Embryonic facial prominence (tissue), 1 donor: ENCODE data around the gene MAP1S.
"Not testable (repeated sequence)": the region's sequence is repeated elsewhere in the genome, so short reads cannot be mapped to it uniquely, and the experiment has no call there.

Experiments used
- DNase-seq: peaks from one replicate; pipeline ENCODE4 v3.0.0-alpha.2; 2016; ENCODE audit errors: extremely low spot score

Gene MAP1S

GRCh38 chr19:17762505-17763229 is 43.4 kb downstream of the MAP1S start:
- no peak for DNase-seq

DNA sequence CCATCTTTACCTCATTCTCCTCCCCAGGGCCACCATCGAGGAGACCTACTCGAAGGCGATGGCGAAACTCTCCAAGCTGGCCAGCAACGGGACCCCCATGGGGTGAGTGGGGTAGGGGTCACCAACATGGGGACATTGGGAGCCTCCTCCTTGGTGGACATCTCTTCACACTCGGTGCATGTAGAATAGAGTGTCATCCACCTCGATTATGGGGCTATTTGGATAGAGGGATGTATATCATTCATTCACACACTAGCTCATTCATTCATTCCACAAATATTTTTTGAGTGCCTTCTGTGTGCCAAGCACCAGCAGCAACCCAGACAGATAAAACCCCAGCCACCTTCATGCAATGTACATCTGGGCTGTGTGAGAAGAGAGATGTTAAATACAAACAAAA is 45.1 kb downstream of the MAP1S start:
- no peak for DNase-seq

DNA sequence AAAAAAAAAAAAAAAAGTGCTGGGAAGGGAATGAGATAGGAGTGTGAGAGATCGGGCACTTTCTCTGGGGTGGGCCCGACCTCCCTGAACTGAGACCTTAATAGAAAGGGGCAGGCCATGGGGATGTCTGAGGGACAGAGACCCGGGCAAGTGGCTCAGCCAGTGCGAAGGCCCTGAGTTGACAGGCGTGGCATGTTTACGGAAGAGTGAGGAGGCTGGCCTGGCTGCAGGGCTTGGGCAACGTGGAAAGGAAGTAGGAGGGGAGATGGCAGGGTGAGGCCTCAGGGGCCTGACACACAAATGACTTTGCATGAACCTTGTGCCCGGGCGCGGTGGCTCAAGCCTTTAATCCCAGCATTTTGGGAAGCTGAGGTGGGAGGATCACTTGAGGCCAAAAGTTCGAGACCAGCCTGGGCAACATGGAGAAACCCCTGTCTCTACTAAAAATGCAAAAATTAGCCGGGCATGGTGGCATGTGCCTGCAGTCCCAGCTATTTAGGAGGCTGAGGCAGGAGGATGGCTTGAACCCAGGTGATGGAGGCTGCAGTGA is 45.9 kb downstream of the MAP1S start:
- DNase-seq = no peak

GRCh38 chr19:17766543-17767131 is 47.4 kb downstream of the MAP1S start:
- DNase-seq = no peak

DNA sequence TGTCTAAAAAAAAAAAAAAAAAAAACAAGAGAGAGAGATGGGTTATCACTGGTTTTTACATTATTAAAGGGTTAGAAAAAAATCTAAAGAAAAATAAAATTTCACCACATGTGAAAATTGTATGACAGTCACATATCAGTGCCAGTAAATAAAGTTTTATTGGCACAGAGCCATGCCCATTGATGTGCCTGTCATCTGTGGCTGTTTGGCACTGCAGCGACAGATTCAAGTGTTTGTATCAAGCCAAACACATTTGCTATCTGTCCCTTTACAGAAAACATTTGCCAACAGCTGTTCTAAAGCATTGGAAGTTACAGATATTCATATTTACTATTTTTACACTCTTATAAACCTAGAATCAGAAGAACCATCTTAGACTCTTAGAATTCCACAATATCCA is 48.3 kb downstream of the MAP1S start:
- DNase-seq = no peak

DNA sequence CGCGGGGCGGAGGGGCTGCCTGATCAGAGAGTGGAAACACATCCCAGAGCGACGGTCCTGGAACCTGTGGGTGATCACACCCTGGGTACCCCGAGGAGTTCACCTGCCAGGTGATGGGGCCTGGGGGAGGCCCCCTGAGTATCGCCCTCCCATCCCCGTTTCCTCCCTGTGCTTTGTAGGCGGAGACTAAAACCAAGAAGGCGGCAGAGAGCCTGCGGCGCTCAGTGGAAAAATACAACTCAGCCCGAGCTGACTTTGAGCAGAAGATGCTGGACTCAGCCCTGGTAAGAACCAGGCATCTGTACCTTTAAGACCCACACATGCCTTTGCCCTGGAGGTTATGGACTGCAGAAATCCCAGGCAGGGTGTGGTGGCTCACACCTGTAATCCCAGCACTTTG is 51.3 kb downstream of the MAP1S start:
- DNase-seq = no peak

GRCh38 chr19:17772172-17772571 is 52.9 kb downstream of the MAP1S start:
- DNase-seq = no peak

- no peak for DNase-seq
Measured at GRCh38 chr19:17775245-17775927, 56.1 kb downstream of the MAP1S start.

GRCh38 chr19:17775991-17776803 is 56.9 kb downstream of the MAP1S start:
- no peak for DNase-seq

DNA sequence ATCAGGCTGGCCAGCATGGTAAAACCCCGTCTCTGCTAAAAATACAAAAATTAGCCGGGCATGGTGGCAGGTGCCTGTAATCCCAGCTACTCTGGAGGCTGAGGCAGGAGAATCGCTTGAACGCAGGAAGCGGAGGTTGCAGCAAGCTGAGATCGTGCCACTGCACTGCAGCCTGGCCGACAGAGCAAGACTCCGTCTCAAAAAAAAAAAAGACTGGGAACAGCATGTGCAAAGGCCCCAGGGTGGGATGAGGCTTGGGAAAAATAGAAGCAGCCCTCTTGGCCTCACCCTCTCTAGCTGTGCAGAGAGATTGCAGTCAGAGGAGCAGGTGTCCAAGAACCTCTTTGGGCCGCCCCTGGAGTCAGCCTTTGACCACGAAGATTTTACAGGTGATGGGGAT is 58.6 kb downstream of the MAP1S start:
- DNase-seq = not testable (repeated sequence)

DNA sequence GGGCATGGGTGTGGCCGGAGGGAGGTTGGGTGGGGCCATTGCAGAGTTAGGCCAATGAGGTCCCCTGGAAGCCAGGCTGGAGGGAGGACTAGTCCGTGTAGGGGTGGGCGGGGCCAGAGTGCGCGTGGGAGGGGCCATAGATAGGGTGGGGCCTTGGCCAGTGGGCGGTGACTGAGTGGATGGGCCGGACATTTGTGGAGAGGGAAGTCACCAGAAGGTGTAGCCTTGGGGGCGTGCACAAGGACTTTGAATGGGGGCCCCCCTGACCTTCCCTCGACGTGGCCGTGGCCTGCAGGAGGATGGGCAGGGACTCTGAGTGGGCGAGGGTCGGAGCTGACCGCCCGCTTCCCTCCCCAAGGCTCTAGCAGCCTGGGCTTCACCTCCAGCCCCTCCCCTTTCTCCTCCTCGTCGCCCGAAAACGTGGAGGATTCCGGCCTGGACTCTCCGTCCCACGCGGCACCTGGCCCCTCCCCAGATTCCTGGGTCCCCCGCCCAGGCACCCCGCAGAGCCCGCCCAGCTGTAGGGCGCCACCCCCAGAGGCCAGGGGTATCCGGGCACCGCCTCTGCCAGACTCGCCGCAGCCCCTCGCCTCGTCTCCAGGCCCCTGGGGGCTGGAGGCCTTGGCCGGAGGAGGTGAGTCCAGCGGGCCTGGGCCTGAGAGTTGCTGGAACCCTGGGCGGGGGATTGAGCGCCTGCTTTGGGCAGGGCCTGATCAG is 59.1 kb downstream of the MAP1S start:
- no peak for DNase-seq

DNA sequence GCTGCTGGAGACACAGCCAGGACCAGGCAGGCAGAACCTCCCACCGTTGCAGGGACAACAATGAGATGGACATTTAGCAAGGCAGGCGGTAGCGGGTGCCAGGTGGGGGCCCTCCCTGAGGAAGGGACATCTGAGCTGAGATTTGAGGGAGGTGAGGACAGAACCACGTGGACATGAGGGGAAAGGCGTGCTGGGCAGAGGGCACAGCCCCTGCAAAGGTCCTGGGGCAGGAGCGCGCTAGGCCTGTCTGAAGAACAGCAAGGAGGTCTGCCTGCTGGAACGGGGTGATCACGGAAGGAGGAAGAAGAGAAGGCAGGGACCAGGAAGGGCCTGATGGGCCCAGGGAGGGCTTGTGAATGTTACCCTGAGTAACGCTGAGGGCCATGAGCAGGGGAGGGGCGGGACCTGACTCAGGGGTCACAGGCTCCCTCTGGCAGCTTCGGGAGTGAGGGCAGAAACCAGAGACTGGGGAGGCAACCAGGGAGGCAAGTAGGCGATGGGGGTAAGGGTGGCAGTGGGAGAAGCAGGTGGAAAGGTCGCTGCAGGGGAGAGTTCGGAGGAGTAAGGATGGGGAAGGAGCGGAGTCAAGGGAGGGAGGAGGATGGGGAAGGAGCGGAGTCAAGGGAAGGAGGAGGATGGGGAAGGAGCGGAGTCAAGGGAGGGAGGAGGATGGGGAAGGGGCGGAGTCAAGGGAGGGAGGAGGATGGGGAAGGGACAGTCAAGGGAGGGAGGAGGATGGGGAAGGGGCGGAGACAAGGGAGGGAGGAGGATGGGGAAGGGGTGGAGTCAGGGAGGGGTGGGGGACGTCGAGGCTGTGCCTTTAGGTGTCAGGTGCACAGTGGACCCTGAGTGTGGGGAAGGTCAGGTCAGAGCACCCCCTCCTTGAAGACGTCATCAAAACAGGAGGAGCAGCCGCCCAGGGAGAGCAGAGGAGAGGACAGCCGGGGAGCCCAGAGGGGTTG is 60.0 kb downstream of the MAP1S start:
- no peak for DNase-seq

DNA sequence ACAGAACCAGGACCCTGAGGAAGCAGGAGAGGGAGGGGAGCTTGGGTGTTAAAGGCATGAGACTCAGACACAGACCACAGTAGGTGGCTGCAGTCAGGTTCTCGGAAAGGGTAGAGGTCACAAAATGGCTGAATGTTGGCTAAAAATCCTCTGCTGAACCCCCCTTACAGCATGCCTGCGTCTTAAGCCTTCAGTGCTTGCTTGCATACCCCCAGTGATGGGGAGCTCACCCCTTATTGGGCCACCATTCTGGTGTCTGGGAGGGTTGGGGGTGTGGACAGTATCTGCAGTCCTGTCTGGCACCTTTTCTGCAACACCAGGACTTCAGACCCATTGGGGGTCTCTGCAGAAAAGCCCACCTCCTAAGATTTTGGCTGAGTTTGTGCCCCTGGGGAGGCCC is 61.5 kb downstream of the MAP1S start:
- no peak for DNase-seq

GRCh38 chr19:17783721-17784120 is 64.4 kb downstream of the MAP1S start:
- DNase-seq = not testable (repeated sequence)
